ENCODE data around the gene CADM4. TPM values are rescaled to one million over a fixed set of nuclear protein-coding genes. Genes with fewer than 3 reads are reported as not detected.
A peak's percentile ranks its signal among the peaks of the same experiment; 100 is the strongest.

CADM4 gene
- total and polyA plus RNA-seq, 9 of the 15 experiments (the other 6 are each of a cell fraction or from before 2014, with no cell fraction given) = 0.03 to 4.6 (median 1.3) TPM

DNA sequence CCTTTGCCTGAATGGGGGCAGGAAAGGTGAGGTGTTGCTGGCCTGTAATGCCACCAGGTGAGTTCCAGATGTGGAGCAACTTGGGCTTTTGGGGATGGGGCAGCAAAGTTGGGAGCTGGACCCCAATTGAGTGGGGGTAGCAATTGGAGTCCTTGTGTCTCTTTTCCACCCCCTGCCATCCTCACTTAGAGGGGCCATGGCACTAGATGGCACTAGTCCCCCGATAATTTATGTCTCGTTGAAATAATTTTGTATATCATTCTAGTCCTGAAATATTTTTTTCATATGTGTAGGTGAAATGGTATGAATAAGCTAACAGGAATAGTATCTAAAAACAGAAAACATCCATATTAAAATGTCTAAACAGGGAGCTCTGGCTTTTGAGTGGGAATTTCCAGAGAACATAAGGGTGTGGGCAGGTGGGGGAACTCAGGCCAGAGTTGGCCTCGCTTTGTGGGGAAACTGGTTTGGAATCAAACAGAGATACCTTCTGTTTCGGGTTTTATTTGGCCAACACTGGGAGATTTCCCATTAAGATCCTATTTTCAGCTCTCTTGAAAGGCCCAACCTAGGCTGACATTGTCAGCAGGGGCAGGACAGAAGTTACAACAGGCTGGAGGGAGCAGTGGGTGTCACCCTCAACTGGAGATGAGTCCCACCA is 39.9 kb downstream of the CADM4 start:
- no peak overlapping the region for H3K4me3 ChIP-seq
- H3K9ac ChIP-seq (ENCODE audit: insufficient read depth in 1 of 2, low read depth in 2 of 2, low read length in 2 of 2) = 0 out of 4 replicates have a peak overlapping the region, but pooled peaks of 1 of the 2 experiments have one; percentile 6
- peaks cover 15 to 27% of the 10 kb centered on the region in 2 experiments; a peak in 4 of 5 replicates for H3K4me1 ChIP-seq (replicated peaks in 1 of 2; ENCODE audit: control insufficient read depth in 2 of 2, insufficient read depth in 2 of 2, low read length in 2 of 2)
- intact Hi-C loops (cut with micrococcal nuclease) (no loop called here), in situ Hi-C loops (cut with MboI) (no loop called here)
- no peaks in the 10 kb centered on the region for H3K9me3 ChIP-seq (replicated peaks; ENCODE audit: control insufficient read depth, insufficient read depth, low read depth, low read length)
- H4K20me1 ChIP-seq (replicated peaks; ENCODE audit: control insufficient read depth, insufficient read depth, low read length) = no peaks in the 10 kb centered on the region
- H3K27me3 ChIP-seq (ENCODE audit: control insufficient read depth in 2 of 2, insufficient read depth in 2 of 2, low read length in 2 of 2) = no peaks in the 10 kb centered on the region
- no peak overlapping the region for H2AFZ ChIP-seq (ENCODE audit: low read depth, low read length)
- no peak for FAIRE-seq
- CTCF ChIA-PET (ENCODE audit: low intra/inter-chr PET ratio) = no interaction called here
- H3K79me2 ChIP-seq (ENCODE audit: control insufficient read depth, insufficient read depth, low read length) = peaks cover 35% of the 10 kb centered on the region
- H3K36me3 ChIP-seq (ENCODE audit: control insufficient read depth, insufficient read depth, low read length) = peaks cover 32% of the 10 kb centered on the region; the same call in 2 of the 3 replicates
- WGBS (ENCODE audit: insufficient coverage, low coverage, missing lambda C conversion rate) = 90% methylated on average over 4 of the region's 4 CpGs
- no peak overlapping the region for H3K27ac ChIP-seq (ENCODE audit: extremely low read depth, low read depth, low read length)
- TF ChIP-seq, protein P1, sequence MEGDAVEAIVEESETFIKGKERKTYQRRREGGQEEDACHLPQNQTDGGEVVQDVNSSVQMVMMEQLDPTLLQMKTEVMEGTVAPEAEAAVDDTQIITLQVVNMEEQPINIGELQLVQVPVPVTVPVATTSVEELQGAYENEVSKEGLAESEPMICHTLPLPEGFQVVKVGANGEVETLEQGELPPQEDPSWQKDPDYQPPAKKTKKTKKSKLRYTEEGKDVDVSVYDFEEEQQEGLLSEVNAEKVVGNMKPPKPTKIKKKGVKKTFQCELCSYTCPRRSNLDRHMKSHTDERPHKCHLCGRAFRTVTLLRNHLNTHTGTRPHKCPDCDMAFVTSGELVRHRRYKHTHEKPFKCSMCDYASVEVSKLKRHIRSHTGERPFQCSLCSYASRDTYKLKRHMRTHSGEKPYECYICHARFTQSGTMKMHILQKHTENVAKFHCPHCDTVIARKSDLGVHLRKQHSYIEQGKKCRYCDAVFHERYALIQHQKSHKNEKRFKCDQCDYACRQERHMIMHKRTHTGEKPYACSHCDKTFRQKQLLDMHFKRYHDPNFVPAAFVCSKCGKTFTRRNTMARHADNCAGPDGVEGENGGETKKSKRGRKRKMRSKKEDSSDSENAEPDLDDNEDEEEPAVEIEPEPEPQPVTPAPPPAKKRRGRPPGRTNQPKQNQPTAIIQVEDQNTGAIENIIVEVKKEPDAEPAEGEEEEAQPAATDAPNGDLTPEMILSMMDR (IDR thresholded peaks at IDR 0.05 in 2 of 3, conservative IDR thresholded peaks at IDR 0.05 in 1 of 3; ENCODE audit: insufficient read depth in 2 of 3, low read depth in 1 of 3, low read length in 3 of 3) = peak in 1 of 3 experiments; percentile 8; a peak in 1 of 6 replicates
- TF ChIP-seq MAZ (CRISPR knock-in tag; conservative IDR thresholded peaks at IDR 0.05 in 1 of 2, IDR thresholded peaks at IDR 0.05 in 1 of 2) = no peak
- TF ChIP-seq ZNF445 (CRISPR knock-in tag; IDR thresholded peaks at IDR 0.05; ENCODE audit: low read depth) = no peak
- no peak for DNase-seq (ENCODE audit: extremely low read depth in 1 of 4, low spot score in 3 of 4)
- no TSS peak for BruUV-seq (replicated peaks)
- ATAC-seq = no peak
- H3K9me1 ChIP-seq (ENCODE audit: control insufficient read depth, insufficient read depth, low read length) = no peaks in the 10 kb centered on the region
- POLR2A ChIA-PET = interaction anchor here (0.6 to 5.6 kb wide), 5 partner anchors 9 to 977 kb away, joined by 3 to 60 read pairs (median 3); partner anchors contain the start of genes SRRM5 and XRCC1
- H3K4me2 ChIP-seq (ENCODE audit: insufficient read depth, low read length) = no peak overlapping the region
